HCT116 (cell line): ENCODE measurements around the gene AIFM1. TPM values are rescaled to one million over a fixed set of nuclear protein-coding genes. Genes with fewer than 3 reads are reported as not detected.

Experiments used
- ATAC-seq: fragments of 200-7000 bp; cut with Tn5 transposase; 2 replicates; pipeline ENCODE4 v1.9.1; 2020; ENCODE audit warnings: mild to moderate bottlenecking, moderate library complexity
- BruUV-seq: library from RNA; stranded (reverse); fragments of 400-500 nt; replicated peaks from 2 replicates; lab custom pipeline; 2021; lab: Mats Ljungman, UMichigan
- CTCF ChIA-PET: fragments of 300-600 bp; sonication (Branson Sonifier 250); formaldehyde crosslinking; loops from one replicate; lab custom pipeline; 2021; ENCODE audit warnings: antibody characterized with exemption; lab: Charles Lee
- POLR2A ChIA-PET: fragments of 300-600, 350-600 bp; sonication (Branson Sonifier 250); formaldehyde crosslinking; loops from one replicate; lab custom pipeline; 2021; ENCODE audit warnings: antibody characterized with exemption; lab: Charles Lee
- RAD21 ChIA-PET, 2 experiments: fragments of 300-600 bp; sonication (Branson Sonifier 250); formaldehyde crosslinking; loops; one replicate each; lab custom pipeline; 2023; ENCODE audit warnings: low total read pairs in 2 of 2; ENCODE audit not compliant: uncharacterized antibody in 2 of 2, unreplicated experiment in 2 of 2, low non-redundant PET in 1 of 2; lab: Charles Lee
- DNase-seq: peaks from one replicate; pipeline ENCODE4 v3.0.0-alpha.2; 2010; ENCODE audit warnings: low read depth, low spot score
- H2AFZ ChIP-seq: fragments of 200-600 bp; shearing (Covaris generic), sonication (generic); 2 replicates; pipeline ENCODE4 v1.6.1; 2017; ENCODE audit warnings: low read depth, mixed run types, mixed read lengths, antibody characterized with exemption, low read length; ENCODE audit not compliant: poor library complexity, severe bottlenecking
- H3K27ac ChIP-seq: 2 replicates; pipeline ENCODE4 v1.5.1; 2012; ENCODE audit warnings: low read depth, low read length
- H3K27me3 ChIP-seq: fragments of 200-600 bp; sonication (generic); 2 replicates; pipeline ENCODE4 v1.6.1; 2016; ENCODE audit warnings: mixed run types, low read length, mixed read lengths; ENCODE audit not compliant: insufficient read depth
- H3K36me3 ChIP-seq, 2 experiments: fragments of 200-500 bp in 1 of 2; fragments of 200-600 bp in 1 of 2; sonication (Bioruptor generic) in 1 of 2; sonication (generic) in 1 of 2; 2 replicates each; pipeline versions ENCODE4 v1.5.1 to v1.6.1; 2014 to 2016; ENCODE audit warnings: low read length in 2 of 2, inconsistent platforms in 1 of 2, mixed read lengths in 1 of 2, mixed run types in 1 of 2; ENCODE audit not compliant: insufficient read depth in 2 of 2, control insufficient read depth in 1 of 2
- H3K4me1 ChIP-seq, 2 experiments: fragments of 200-600 bp in 1 of 2; sonication (generic) in 1 of 2; 2 replicates each; pipeline versions ENCODE4 v1.5.1 to v1.6.1; 2012 to 2017; ENCODE audit warnings: low read length in 2 of 2, inconsistent platforms in 1 of 2, mild to moderate bottlenecking in 1 of 2, mixed read lengths in 1 of 2, mixed run types in 1 of 2, moderate library complexity in 1 of 2; ENCODE audit not compliant: insufficient read depth in 2 of 2, control insufficient read depth in 1 of 2
- H3K4me2 ChIP-seq: fragments of 200-600 bp; sonication (generic); 2 replicates; pipeline ENCODE4 v1.6.1; 2017; ENCODE audit warnings: mixed run types, low read length, mixed read lengths
- H3K4me3 ChIP-seq, 2 experiments: fragments of 200-600 bp in 1 of 2; sonication (generic) in 1 of 2; replicated peaks in 1 of 2; 2 replicates each; pipeline ENCODE4 v1.5.1; 2011 to 2016; ENCODE audit warnings: low read length in 2 of 2, control low read depth in 1 of 2, low read depth in 1 of 2, mild to moderate bottlenecking in 1 of 2, mixed read lengths in 1 of 2, mixed run types in 1 of 2
- H3K79me2 ChIP-seq: fragments of 200-600 bp; sonication (generic); 2 replicates; pipeline ENCODE4 v1.6.1; 2017; ENCODE audit warnings: mild to moderate bottlenecking, mixed run types, low read length, moderate library complexity, mixed read lengths; ENCODE audit not compliant: insufficient read depth
- H3K9ac ChIP-seq: fragments of 200-600 bp; sonication (generic); 2 replicates; pipeline ENCODE4 v1.6.1; 2016; ENCODE audit warnings: low read length, mixed read lengths
- H3K9me2 ChIP-seq: fragments of 200-600 bp; sonication (generic), shearing (Covaris generic); 2 replicates; pipeline ENCODE4 v1.6.1; 2017; ENCODE audit warnings: mixed run types, mild to moderate bottlenecking, moderate library complexity; ENCODE audit not compliant: insufficient read depth
- H3K9me3 ChIP-seq, 2 experiments: fragments of 200-500 bp in 1 of 2; fragments of 200-600 bp in 1 of 2; sonication (Bioruptor generic) in 1 of 2; sonication (generic) in 1 of 2; 2 replicates each; pipeline ENCODE4 v1.6.1; 2014 to 2017; ENCODE audit warnings: low read length in 2 of 2, mixed read lengths in 2 of 2, inconsistent platforms in 1 of 2, low read depth in 1 of 2, mild to moderate bottlenecking in 1 of 2, mixed run types in 1 of 2, moderate library complexity in 1 of 2; ENCODE audit not compliant: control insufficient read depth in 1 of 2, insufficient read depth in 1 of 2
- H4K20me1 ChIP-seq: fragments of 200-600 bp; sonication (generic), shearing (Covaris generic); 2 replicates; pipeline ENCODE4 v1.6.1; 2017; ENCODE audit warnings: mixed run types, mild to moderate bottlenecking, moderate library complexity; ENCODE audit not compliant: insufficient read depth
- CBX3 ChIP-seq: IDR thresholded peaks from 2 replicates; pipeline ENCODE4 v1.6.1; 2012; ENCODE audit warnings: low read depth
- CEBPB ChIP-seq: IDR thresholded peaks from 2 replicates; pipeline ENCODE4 v1.6.1; 2012; ENCODE audit warnings: low read depth
- CTCF ChIP-seq, 3 experiments: fragments of 200-600 bp in 1 of 3; sonication (generic) in 1 of 3; IDR thresholded peaks in 2 of 3; conservative IDR thresholded peaks in 1 of 3; 2 replicates each; pipeline ENCODE4 v1.5.1; 2012 to 2017; ENCODE audit warnings: low read depth in 2 of 3, low read length in 2 of 3, antibody characterized with exemption in 1 of 3, borderline replicate concordance in 1 of 3, control low read depth in 1 of 3, mild to moderate bottlenecking in 1 of 3, mixed read lengths in 1 of 3, mixed run types in 1 of 3, moderate library complexity in 1 of 3; ENCODE audit not compliant: insufficient read depth in 1 of 3
- EZH2 ChIP-seq: fragments of 200-600 bp; sonication (generic); IDR thresholded peaks from 2 replicates; pipeline ENCODE4 v1.6.1; 2017; ENCODE audit warnings: antibody characterized with exemption, mixed run types
- EZH2phosphoT487 ChIP-seq: fragments of 200-600 bp; IDR thresholded peaks from 2 replicates; pipeline ENCODE4 v1.6.1; 2018; ENCODE audit warnings: antibody characterized with exemption, borderline replicate concordance
- FOSL1 ChIP-seq: IDR thresholded peaks from 2 replicates; pipeline ENCODE4 v1.6.1; 2012; ENCODE audit warnings: low read depth
- JUND ChIP-seq: IDR thresholded peaks from 2 replicates; pipeline ENCODE4 v1.6.1; 2012
- POLR2A ChIP-seq: IDR thresholded peaks from 2 replicates; pipeline ENCODE4 v1.7.0; 2011; ENCODE audit warnings: borderline replicate concordance; ENCODE audit not compliant: insufficient read depth, insufficient read length; ENCODE audit errors: extremely low read depth
- POLR2AphosphoS5 ChIP-seq: IDR thresholded peaks from 2 replicates; pipeline ENCODE4 v1.6.1; 2011; ENCODE audit warnings: mild to moderate bottlenecking, low read depth, low read length, moderate library complexity
- RAD21 ChIP-seq: IDR thresholded peaks from 2 replicates; pipeline ENCODE4 v1.6.1; 2012; ENCODE audit warnings: low read depth, mild to moderate bottlenecking
- SIN3A ChIP-seq: IDR thresholded peaks from 2 replicates; pipeline ENCODE4 v1.6.1; 2012; ENCODE audit warnings: low read depth
- SRF ChIP-seq: IDR thresholded peaks from 2 replicates; pipeline ENCODE4 v1.6.1; 2012; ENCODE audit warnings: low read depth
- TCF7L2 ChIP-seq: IDR thresholded peaks from 2 replicates; pipeline ENCODE4 v1.7.0; 2011; ENCODE audit warnings: borderline replicate concordance, inconsistent platforms; ENCODE audit not compliant: insufficient read depth, insufficient read length; ENCODE audit errors: extremely low read depth
- ZBTB33 ChIP-seq: IDR thresholded peaks from 2 replicates; pipeline ENCODE4 v1.6.1; 2011; ENCODE audit warnings: mild to moderate bottlenecking, low read length, moderate library complexity; ENCODE audit not compliant: insufficient replicate concordance; ENCODE audit errors: extremely low read depth
- ZNF274 ChIP-seq: fragments of 200-500 bp; sonication (Bioruptor generic); IDR thresholded peaks from 2 replicates; pipeline ENCODE4 v1.6.1; 2014; ENCODE audit warnings: mild to moderate bottlenecking, low read depth, low read length, inconsistent platforms
- intact Hi-C: fragments of 100-400 bp; cut with micrococcal nuclease; formaldehyde crosslinking; loops from 2 replicates; pipeline ENCODE4 v1.10.0; 2022
- total RNA-seq: library from RNA; stranded (reverse); gene quantifications from one replicate; pipeline ENCODE4 v1.2.1, GENCODE V29; 2021; ENCODE audit not compliant: unreplicated experiment
- TF ChIP-seq, protein P1 (sequence below): IDR thresholded peaks from 2 replicates; pipeline ENCODE4 v1.6.1; 2012; ENCODE audit warnings: low read depth

AIFM1 gene
- total RNA-seq, 1 experiment from 2014 or later: 50.0 TPM

GRCh38 chrX:130172127-130172845, 6.6 kb upstream of the AIFM1 start:
- no peak for DNase-seq
- no peak overlapping the region for H3K9ac ChIP-seq
- ChIA-PET CTCF (no interaction called here), RAD21 (no interaction called here), POLR2A (interaction anchor here (0.6 kb wide), 1 partner anchor 51 kb away, joined by 4 read pairs; no protein-coding TSS in a partner anchor)
- no peaks in the 10 kb centered on the region for H3K79me2 ChIP-seq
- no peaks in the 10 kb centered on the region for H3K36me3 ChIP-seq
- ATAC-seq: no peak
- no peak overlapping the region for H3K27ac ChIP-seq
- H3K4me3 ChIP-seq: no peak overlapping the region
- TF ChIP-seq, protein P1, sequence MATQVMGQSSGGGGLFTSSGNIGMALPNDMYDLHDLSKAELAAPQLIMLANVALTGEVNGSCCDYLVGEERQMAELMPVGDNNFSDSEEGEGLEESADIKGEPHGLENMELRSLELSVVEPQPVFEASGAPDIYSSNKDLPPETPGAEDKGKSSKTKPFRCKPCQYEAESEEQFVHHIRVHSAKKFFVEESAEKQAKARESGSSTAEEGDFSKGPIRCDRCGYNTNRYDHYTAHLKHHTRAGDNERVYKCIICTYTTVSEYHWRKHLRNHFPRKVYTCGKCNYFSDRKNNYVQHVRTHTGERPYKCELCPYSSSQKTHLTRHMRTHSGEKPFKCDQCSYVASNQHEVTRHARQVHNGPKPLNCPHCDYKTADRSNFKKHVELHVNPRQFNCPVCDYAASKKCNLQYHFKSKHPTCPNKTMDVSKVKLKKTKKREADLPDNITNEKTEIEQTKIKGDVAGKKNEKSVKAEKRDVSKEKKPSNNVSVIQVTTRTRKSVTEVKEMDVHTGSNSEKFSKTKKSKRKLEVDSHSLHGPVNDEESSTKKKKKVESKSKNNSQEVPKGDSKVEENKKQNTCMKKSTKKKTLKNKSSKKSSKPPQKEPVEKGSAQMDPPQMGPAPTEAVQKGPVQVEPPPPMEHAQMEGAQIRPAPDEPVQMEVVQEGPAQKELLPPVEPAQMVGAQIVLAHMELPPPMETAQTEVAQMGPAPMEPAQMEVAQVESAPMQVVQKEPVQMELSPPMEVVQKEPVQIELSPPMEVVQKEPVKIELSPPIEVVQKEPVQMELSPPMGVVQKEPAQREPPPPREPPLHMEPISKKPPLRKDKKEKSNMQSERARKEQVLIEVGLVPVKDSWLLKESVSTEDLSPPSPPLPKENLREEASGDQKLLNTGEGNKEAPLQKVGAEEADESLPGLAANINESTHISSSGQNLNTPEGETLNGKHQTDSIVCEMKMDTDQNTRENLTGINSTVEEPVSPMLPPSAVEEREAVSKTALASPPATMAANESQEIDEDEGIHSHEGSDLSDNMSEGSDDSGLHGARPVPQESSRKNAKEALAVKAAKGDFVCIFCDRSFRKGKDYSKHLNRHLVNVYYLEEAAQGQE: no peak
- TF ChIP-seq JUND: no peak
- no peak for TF ChIP-seq CEBPB
- TF ChIP-seq CBX3: no peak
- TF ChIP-seq ZBTB33: no peak
- TF ChIP-seq ZNF274: no peak
- no peak for TF ChIP-seq TCF7L2
- no peak for TF ChIP-seq POLR2A
- no peak for TF ChIP-seq SIN3A
- no peak for TF ChIP-seq SRF
- TF ChIP-seq FOSL1: no peak
- TF ChIP-seq EZH2: no peak
- TF ChIP-seq EZH2phosphoT487: no peak
- TF ChIP-seq CTCF (IDR thresholded peaks at IDR 0.05 in 2 of 3, conservative IDR thresholded peaks at IDR 0.05 in 1 of 3; ENCODE audit: borderline replicate concordance in 1 of 3, insufficient read depth in 1 of 3, low read depth in 2 of 3, low read length in 2 of 3): no peak
- TF ChIP-seq RAD21: no peak
- TF ChIP-seq POLR2AphosphoS5: no peak
- BruUV-seq: no TSS peak
- H3K4me2 ChIP-seq: no peak overlapping the region
- H3K9me3 ChIP-seq: no peaks in the 10 kb centered on the region
- no peak overlapping the region for H2AFZ ChIP-seq
- no peaks in the 10 kb centered on the region for H3K9me2 ChIP-seq
- intact Hi-C loops: no loop called here
- H3K27me3 ChIP-seq: no peaks in the 10 kb centered on the region
- no peaks in the 10 kb centered on the region for H4K20me1 ChIP-seq
- H3K4me1 ChIP-seq: 0 out of 4 replicates have a peak, but pooled peaks cover 0 to 9% of the 10 kb centered on the region in 2 experiments
